Measurements from ENCODE around the gene MYOF.

MYOF gene

GRCh38 chr10:93280699-93281366, 201.3 kb downstream of the MYOF start:
- no peak for DNase-seq

GRCh38 chr10:93280121-93280698, 201.9 kb downstream of the MYOF start:
- DNase-seq, result no peak

DNA sequence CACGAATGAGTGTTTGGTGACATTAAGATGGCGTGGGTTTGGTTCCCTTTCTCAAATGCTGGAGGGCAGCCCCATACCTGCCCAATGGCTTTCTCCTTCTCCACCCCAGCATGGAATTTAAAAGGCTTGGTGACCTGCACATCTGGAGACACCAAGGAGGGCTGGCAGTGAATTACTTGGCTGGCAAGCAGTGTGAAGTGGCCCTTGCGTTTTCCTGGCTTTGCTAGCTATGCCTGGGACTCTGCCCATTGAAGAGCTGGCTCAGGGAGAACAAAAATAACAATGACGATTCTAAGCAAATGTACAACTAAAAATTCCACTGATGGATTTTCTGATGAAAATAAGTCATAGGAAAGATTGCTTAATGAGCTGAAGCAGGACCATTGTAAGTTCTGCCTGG, 204.8 kb downstream of the MYOF start:
- no peak for DNase-seq

- DNase-seq, result no peak
Observed at GRCh38 chr10:93274419-93274818, 207.7 kb downstream of the MYOF start.

DNA sequence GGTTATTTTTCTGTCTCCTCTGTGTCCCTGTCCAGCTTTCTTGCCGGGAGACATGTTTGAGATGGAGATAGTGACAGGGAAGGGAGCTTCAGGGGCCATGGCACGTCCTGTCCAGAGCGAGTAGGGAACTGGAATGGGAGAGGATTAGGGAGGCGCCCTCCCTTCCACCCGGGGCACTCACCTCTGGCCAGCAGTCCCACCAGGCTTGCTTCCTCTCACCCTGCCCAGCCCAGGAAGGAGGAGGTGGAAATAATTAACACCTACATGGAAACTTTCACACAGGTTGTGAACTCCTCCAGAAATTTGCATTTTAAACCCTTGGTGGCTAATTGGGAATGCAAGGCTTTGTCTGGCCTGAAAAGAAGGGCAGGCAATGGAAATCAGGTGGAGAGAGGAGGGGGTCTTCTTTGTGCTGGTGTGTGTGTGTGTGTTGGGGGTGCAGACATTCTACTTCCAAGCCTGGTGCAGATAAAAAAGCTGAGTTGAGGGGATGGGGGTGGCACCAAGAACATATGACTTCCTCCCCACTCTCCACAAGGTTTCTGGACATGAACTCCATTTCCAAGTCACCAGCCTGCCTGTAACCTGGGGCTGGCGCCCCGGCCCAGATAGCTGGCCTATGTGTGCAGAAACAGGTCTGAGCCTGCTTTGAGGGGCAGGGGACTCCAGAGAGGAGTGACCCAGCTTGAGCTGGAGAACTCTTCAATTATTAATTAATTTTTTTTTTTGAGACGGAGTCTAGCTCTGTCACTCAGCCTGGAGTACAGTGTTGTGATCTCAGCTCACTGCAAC, 209.1 kb downstream of the MYOF start:
- no peak for DNase-seq

DNA sequence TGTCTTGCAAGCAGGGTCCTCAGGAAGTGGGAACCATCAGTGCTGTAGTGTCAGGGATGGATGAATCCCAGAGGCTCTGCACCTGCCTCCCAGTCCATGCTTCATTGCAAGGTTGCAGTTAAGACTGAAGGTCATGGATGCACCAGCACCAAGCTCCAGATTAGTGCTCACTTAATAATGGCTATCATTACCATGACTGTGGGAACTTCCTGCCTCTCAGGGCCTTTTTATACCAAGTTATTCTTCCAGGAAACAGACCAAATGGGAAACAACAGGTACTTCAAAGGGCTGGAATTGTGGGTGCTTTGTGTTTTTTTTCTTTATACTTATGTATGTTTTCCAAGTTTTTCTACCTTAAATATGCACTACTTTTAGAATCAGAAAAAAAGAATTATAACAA, 210.8 kb downstream of the MYOF start:
- no peak for DNase-seq

- DNase-seq, result no peak
Observed at GRCh38 chr10:93269281-93269680, 212.9 kb downstream of the MYOF start.

DNA sequence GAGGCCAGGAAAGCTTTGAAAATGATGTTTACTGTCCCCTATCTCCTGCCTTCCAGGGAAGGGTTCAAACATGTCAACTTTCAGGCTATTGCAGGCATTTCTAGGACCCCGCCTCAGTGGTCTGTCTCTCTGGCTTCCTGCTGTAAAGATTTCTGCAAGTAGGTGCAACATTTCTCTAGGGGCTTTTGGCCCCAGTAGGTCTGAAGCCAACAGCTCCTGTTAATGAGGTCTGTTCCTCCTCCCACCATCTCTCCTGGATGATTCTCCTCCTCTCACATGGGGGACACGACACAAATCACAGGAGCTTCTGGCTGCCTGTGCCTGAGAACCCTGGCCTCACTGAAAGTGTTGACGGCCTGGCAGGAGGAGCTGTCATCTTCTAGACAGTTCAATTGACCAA, 214.1 kb downstream of the MYOF start:
- DNase-seq, result no peak

GRCh38 chr10:93267521-93267920, 214.6 kb downstream of the MYOF start:
- DNase-seq, result no peak

DNA sequence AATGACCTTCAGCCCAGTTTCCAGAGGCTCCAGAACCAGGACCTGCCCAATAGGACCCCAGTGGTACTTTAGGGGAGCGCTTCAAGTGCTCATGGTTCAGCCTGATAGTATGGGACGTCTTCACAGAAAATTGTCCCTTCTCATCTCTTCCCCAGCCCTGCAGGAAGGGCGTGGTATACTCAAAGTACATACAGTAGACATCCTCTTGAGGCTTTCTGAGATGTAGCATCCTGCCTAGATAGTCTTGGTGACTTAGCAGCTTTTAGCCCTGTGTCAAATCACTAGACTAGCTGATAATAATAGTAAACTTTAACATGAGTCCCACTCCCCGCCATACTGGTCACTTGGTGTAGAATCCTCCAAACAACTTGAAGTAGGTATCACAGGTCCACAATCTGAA, 215.3 kb downstream of the MYOF start:
- no peak for DNase-seq

DNA sequence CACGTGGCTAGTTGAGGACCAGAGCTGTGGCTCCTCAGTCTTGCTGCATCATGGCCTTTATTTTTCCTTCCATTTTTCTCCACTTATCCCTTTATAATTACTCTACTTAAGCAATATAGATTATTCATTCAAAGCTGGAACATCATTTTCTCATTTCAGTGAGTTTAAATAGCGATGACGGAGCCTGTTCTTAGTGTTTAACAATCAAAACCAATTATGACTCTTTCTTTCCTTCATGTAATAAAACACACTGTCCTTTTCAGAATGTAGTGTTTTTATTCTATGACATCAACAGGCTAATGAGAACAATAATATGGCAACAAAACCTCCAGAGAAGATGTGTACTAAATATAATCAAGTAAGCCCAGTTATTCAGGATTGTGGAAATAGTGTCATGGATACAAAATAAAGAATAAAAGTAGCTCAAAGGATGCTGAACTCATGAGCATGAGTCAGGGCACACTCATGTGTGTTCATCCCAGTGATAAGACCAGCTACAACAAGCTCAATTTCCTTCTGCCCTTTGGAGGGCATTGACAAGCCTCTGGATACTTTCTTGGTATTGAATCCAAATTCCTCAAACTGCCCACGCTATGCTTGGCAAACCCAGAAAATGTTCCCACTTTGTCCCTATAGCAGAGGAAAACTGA, 220.0 kb downstream of the MYOF start:
- DNase-seq, result no peak

DNA sequence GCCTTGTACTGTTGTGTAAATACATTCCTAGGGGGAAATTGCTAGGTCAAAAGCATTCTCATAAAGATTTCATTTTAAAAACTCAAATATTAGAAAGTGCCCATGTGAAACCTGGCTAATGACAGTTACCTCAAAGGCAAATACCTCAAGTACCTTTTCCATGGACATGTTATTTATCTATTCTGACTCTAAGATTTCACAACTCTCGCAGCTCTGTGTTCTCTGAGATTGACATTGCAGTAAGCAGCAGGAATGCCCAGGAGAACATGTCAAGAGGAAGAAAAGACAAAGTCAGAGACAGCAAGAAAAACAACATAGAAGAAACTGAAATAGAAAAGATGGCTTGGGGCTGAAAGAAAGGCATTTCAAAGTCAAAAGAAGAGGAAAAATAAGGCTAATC, 221.0 kb downstream of the MYOF start:
- no peak for DNase-seq

DNA sequence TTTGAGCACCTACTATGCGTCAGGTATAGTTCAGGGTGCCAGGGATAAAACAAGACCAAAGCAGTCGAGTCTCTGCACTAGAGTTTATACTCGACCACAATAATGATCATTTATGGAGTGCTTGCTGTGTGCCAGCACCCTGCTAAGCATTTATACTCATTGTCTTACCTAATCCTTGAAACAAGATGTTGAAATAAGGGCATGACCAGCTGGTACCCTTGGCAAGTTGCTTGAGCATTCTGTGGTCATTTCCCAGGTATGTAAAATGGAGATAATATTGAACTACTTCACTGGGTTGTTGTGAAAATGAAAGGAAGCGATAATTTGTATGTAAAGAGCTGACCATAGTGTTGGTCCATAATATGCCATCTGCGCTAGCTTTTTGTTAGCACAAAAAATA, 223.0 kb downstream of the MYOF start:
- no peak for DNase-seq

Measured in activated T-cell treated with anti-CD3 and anti-CD28 coated beads, Interleukin-2, amount 50 U/mL, for 48 hours (primary cell).